Muscle of leg (tissue), 11 donors: ENCODE results near the gene CRACR2B. TPM values are rescaled to one million over a fixed set of nuclear protein-coding genes. Genes with fewer than 3 reads are reported as not detected.

ENCODE experiments used
- DNase-seq: peaks from one replicate; pipeline ENCODE4 v3.0.0; 2013
- H3K27ac ChIP-seq: one replicate; pipeline ENCODE4 v1.5.1; 2013; ENCODE audit warnings: mild to moderate bottlenecking, low read length, control low read depth
- H3K27me3 ChIP-seq: one replicate; pipeline ENCODE4 v1.6.1; 2013; ENCODE audit warnings: low read length; ENCODE audit not compliant: control insufficient read depth, insufficient read depth
- H3K36me3 ChIP-seq: one replicate; pipeline ENCODE4 v1.6.1; 2013; ENCODE audit warnings: low read length; ENCODE audit not compliant: control insufficient read depth, insufficient read depth
- H3K4me1 ChIP-seq: one replicate; pipeline ENCODE4 v1.6.1; 2013; ENCODE audit warnings: low read length; ENCODE audit not compliant: control insufficient read depth, insufficient read depth
- H3K4me3 ChIP-seq: one replicate; pipeline ENCODE4 v1.5.1; 2013; ENCODE audit warnings: low read length, control low read depth
- H3K9me3 ChIP-seq: replicated peaks from 2 replicates; pipeline ENCODE4 v1.6.1; 2013; ENCODE audit warnings: low read depth, low read length; ENCODE audit not compliant: control insufficient read depth
- WGBS: methylation state at CpG from one replicate; pipeline ENCODE4 v1.1.5; 2013; ENCODE audit warnings: missing lambda C conversion rate; ENCODE audit not compliant: insufficient coverage; 5-methylcytosine and 5-hydroxymethylcytosine counted together
- polyA plus RNA-seq, 8 donors: library from polyadenylated mRNA; unstranded; fragments of 120-200 nt; gene quantifications; one replicate each; pipeline versions ENCODE4 v1.2.1 to v1.2.3, GENCODE V29; 2013; ENCODE audit warnings: inconsistent platforms in 1 of 8, low replicate concordance in 1 of 8; ENCODE audit not compliant: insufficient read length in 8 of 8, insufficient read depth in 1 of 8
- total RNA-seq: library from RNA; stranded (reverse); fragments of 120-200 nt; gene quantifications from one replicate; pipeline ENCODE4 v1.2.4, GENCODE V29; 2013

The CRACR2B gene
- total and polyA plus RNA-seq, 9 donors = 6.9 to 22.0 (median 12.8) TPM

DNA sequence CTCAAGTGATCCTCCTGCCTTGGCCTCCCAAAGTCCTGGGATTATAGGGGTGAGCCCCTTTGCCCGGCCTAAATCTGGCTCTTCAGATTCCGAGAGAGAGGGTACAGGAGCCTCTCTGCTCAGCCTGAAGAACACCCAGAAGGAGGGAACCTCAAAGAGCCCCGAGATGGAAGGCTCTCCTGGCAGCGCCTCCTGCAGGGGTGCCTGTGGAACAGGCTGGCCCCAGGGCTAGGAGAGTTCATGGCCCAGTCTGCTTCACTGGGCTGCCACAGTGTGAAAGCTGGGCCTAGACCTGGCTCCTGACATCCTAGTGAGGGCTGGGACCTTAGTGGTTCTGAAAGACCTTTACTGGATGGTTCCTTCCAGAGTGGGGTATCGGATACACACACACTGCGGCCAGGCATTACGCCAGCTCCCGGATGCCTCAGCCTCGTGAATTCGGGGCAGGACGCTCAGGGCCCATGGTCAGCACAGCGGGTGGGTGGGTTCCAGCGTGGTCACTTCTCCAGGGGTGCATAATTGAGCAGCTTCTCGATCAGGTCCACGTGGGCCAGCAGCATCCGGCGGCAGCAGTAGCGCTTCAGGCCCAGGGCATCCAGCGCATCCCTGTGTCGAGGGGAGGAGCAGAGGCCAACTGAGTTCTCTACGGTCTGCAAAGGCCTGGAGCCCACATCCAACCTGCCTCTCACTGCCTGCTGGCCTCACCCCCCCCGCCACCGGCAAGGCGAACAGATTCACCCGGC is 12.3 kb downstream of the CRACR2B start:
- Histone ChIP-seq H3K27me3 (no peaks in the 10 kb centered on the region), H3K4me1 (peaks cover 61% of the 10 kb centered on the region), H3K27ac (no peak overlapping the region), H3K36me3 (peaks cover 57% of the 10 kb centered on the region), H3K4me3 (no peak overlapping the region), H3K9me3 (no peaks in the 10 kb centered on the region)
- WGBS = 78% methylated on average over 20 of the region's 25 CpGs
- DNase-seq = no peak

DNA sequence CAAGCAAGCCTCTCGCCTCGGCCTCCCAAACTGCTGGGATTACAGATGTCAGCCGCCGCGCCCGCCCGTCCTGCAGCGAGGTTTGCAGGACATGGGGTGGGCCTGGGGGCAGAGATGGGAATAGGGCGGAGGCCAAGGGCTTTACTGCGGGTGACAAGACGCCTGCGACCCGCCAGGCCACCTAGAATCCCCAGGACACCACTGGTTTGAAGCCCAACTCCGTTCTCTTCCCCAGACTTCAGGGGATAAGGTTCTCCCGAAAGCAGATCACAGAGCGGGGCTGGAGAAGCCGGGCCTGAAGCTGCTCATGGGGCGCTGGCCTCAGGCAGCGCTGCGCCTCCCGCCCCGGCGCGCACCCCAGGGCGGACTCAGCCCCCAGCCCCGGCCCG is 14.3 kb downstream of the CRACR2B start:
- peak overlapping the region; percentile 86 for H3K4me3 ChIP-seq
- H3K27me3 ChIP-seq = no peaks in the 10 kb centered on the region
- peaks cover 44% of the 10 kb centered on the region for H3K36me3 ChIP-seq
- H3K4me1 ChIP-seq = peaks cover 70% of the 10 kb centered on the region
- H3K9me3 ChIP-seq = no peaks in the 10 kb centered on the region
- DNase-seq = no peak
- H3K27ac ChIP-seq = peak overlapping the region; percentile 62
- 1% methylated on average over 27 of the region's 27 CpGs for WGBS

DNA sequence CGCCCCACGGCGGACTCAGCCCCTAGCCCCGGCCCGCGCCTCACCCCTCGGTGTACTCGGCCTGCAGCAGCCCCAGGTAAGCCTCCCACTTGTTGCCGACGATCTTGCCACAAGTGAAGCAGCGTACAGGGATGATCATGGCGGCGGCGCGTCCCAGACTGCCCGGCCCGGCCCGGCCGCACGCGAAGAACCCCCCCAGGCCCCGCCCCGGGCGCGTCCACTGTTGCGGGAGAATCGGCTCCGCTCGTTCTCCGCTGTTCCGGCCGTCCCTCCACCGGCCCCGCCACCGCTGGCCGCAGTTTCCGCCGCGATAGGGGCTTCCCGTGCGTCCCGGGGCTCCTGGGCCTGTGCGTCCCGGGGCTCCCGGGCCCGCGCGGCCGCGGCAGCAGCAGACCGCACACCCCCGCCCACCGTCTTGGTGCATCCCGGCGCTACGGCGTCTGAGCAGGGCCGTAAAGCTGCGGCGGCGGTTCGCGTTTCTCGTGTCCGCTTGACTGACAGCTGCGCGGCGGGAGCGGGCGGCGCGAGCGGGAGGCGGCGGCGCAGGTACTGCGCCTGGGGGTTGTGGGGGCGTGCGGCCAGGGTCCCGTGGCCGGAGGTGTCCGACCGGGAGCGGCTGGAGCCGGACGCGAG is 14.8 kb downstream of the CRACR2B start, which contains the start of the genes POLR2L and TSPAN4:
TSS of gene POLR2L (minus strand) at position 160 of the 633 bp plus-strand sequence. CDS start at position 139, 21 bp downstream.
TSS of gene TSPAN4 (plus strand) at position 483 of the 633 bp plus-strand sequence. CDS start 7,453 bp downstream, outside the sequence.
- H3K4me1 ChIP-seq = peaks cover 70% of the 10 kb centered on the region

GRCh38 chr11:843086-843734 is 15.5 kb downstream of the CRACR2B start:
- peak overlapping the region; percentile 86 for H3K4me3 ChIP-seq
- peak overlapping the region; percentile 93 for H3K27ac ChIP-seq
- WGBS = under 1% methylated on average over 43 of the region's 53 CpGs
- no peaks in the 10 kb centered on the region for H3K9me3 ChIP-seq
- peaks cover 32% of the 10 kb centered on the region for H3K36me3 ChIP-seq
- DNase-seq = no peak
- no peaks in the 10 kb centered on the region for H3K27me3 ChIP-seq
- peaks cover 65% of the 10 kb centered on the region for H3K4me1 ChIP-seq

More for the DNA sequence above, 14.8 kb downstream of the CRACR2B start, which contains the start of the genes POLR2L and TSPAN4:
- H3K27ac ChIP-seq = peak within 1 kb of the TSS; percentile 93
- H3K4me3 ChIP-seq = peak within 1 kb of the TSS; percentile 86
- H3K27me3 ChIP-seq = no peaks in the 10 kb centered on the region
- DNase-seq = peak; percentile 95
- WGBS = under 1% methylated on average over 85 of the region's 87 CpGs
- H3K9me3 ChIP-seq = no peaks in the 10 kb centered on the region
- peaks cover 39% of the 10 kb centered on the region for H3K36me3 ChIP-seq

DNA sequence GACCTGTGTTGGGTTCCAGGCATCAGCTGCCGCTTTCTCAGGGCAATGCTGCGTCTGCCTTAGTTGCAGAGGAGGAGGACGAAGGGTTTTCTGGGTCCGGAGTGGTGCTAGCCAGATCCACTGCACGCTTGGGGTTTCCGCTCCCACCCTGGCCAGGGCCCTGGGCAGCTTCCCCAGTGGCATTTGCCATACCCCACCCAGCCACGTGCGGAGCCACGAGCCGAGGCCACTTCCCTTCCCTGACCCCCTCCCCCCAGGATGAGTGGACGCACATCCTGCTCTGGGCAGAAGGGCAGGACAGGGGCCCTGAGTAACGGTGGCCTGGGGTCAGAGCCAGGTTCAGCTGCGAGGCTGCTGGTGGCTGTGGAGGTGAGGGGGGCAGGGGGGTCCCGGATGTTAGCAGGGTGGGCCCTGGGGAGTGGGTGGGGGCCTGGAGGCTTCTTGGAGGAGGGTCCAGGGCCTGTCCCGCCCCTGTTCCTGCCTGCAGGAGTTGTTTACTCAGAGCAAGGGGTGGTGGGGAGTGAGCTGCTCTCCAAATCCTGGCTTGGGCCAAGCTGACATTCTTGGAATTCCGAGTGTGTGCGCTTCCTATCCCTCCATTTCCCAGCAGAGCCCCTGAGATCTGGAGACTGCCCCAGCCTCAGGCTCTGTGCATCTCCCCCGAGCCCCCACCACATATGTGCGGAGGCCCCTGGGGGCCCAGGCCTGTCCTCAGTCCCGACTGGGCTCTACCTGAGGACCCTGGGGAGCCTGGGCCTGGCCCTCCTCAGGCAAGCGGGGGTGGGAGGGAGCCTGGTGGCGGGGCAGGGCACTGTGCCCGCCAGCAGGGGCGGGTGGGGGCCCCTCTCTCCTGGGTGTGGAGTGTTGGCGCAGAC is 16.3 kb downstream of the CRACR2B start:
- Histone ChIP-seq H3K4me3 (peak overlapping the region; percentile 86), H3K36me3 (peaks cover 23% of the 10 kb centered on the region), H3K4me1 (peaks cover 66% of the 10 kb centered on the region), H3K27me3 (peaks cover 7% of the 10 kb centered on the region), H3K27ac (peak overlapping the region; percentile 93), H3K9me3 (no peaks in the 10 kb centered on the region)
- under 1% methylated on average over 12 of the region's 25 CpGs for WGBS
- DNase-seq = peak; percentile 97

GRCh38 chr11:844693-845644 is 17.2 kb downstream of the CRACR2B start:
- Histone ChIP-seq H3K9me3 (no peaks in the 10 kb centered on the region), H3K4me3 (peak overlapping the region; percentile 86), H3K27me3 (peaks cover 10% of the 10 kb centered on the region), H3K27ac (peak overlapping the region; percentile 93), H3K4me1 (peaks cover 62% of the 10 kb centered on the region), H3K36me3 (peaks cover 14% of the 10 kb centered on the region)
- DNase-seq = peak; percentile 97
- 21% methylated on average over 16 of the region's 31 CpGs for WGBS

- no peaks in the 10 kb centered on the region for H3K9me3 ChIP-seq
- 53% methylated on average over 7 of the region's 8 CpGs for WGBS
- H3K27ac ChIP-seq = peak overlapping the region; percentile 93
- no peak overlapping the region for H3K4me3 ChIP-seq
- no peak for DNase-seq
- H3K4me1 ChIP-seq = peaks cover 62% of the 10 kb centered on the region
- peaks cover 4% of the 10 kb centered on the region for H3K36me3 ChIP-seq
- H3K27me3 ChIP-seq = peaks cover 20% of the 10 kb centered on the region
These were observed 18.3 kb downstream of the CRACR2B start for GRCh38 chr11:845872-846495.

GRCh38 chr11:846496-847098 is 18.9 kb downstream of the CRACR2B start:
- Histone ChIP-seq H3K36me3 (no peaks in the 10 kb centered on the region), H3K27me3 (peaks cover 21% of the 10 kb centered on the region), H3K4me3 (no peak overlapping the region), H3K27ac (no peak overlapping the region), H3K9me3 (no peaks in the 10 kb centered on the region), H3K4me1 (peaks cover 62% of the 10 kb centered on the region)
- DNase-seq = no peak
- 59% methylated on average over 11 of the region's 11 CpGs for WGBS
